Thyroid gland (tissue), 4 donors: ENCODE measurements around the gene DAG1.

Experiments used
- CTCF ChIP-seq, 6 experiments: fragments of 200-600 bp in 3 of 6; fragments of 450-650 bp in 3 of 6; sonication (generic) in 3 of 6; IDR thresholded peaks; one replicate each; pipeline ENCODE4 v1.5.1; 2016 to 2019; ENCODE audit warnings: antibody characterized with exemption in 6 of 6, mild to moderate bottlenecking in 2 of 6, inconsistent platforms in 1 of 6, moderate library complexity in 1 of 6
- POLR2A ChIP-seq, 2 donors: fragments of 450-650 bp; IDR thresholded peaks; one replicate each; pipeline ENCODE4 v1.6.1; 2017; ENCODE audit warnings: antibody characterized with exemption in 2 of 2, mild to moderate bottlenecking in 2 of 2, moderate library complexity in 1 of 2

- TF ChIP-seq POLR2A (IDR thresholded peaks at IDR 0.05) = peak in 1 of 2 donors; percentile 63
- TF ChIP-seq CTCF (IDR thresholded peaks at IDR 0.05) = peak; percentile 83 to 98 (median 91)
Observed at GRCh38 chr3:49539659-49540560, 69.8 kb downstream of the DAG1 start.
